ENCODE data around the gene ISX.

GRCh38 chr22:35135165-35135564 is 69.2 kb downstream of the ISX start:
- TF ChIP-seq CTCF (conservative IDR thresholded peaks at IDR 0.05 in 1 of 2, IDR thresholded peaks at IDR 0.05 in 1 of 2; ENCODE audit: low read depth in 1 of 2, low read length in 2 of 2) (no peak), EZH2 (IDR thresholded peaks at IDR 0.05; ENCODE audit: low read length, missing control alignments) (no peak)

Measured in fibroblast of lung (primary cell).